NCI-H2171 treated with DMSO at 0.1 percent for 48 hours (cell line): ENCODE data around the gene CALML6.
"Not testable (repeated sequence)": the region's sequence is repeated elsewhere in the genome, so short reads cannot be mapped to it uniquely, and the experiment has no call there.

ENCODE experiments used
- DNase-seq: peaks from one replicate; lab custom pipeline; 2025; lab: John Stamatoyannopoulos, UW

Gene CALML6

GRCh38 chr1:1914971-1915692 lies at the start of gene CALML6:
CALML6 (plus strand) TSS chr1:1915260; CDS start chr1:1915281, 21 bp downstream.
- DNase-seq: no peak

GRCh38 chr1:1867164-1867563 lies 47.9 kb upstream of the CALML6 start:
- DNase-seq: no peak

- no peak for DNase-seq
These were observed 45.6 kb upstream of the CALML6 start for GRCh38 chr1:1869469-1869868.

- no peak for DNase-seq
These were observed 42.6 kb upstream of the CALML6 start for GRCh38 chr1:1872329-1872994.

GRCh38 chr1:1873186-1873585 lies 41.9 kb upstream of the CALML6 start:
- DNase-seq: no peak

- DNase-seq: no peak
These were observed 40.2 kb upstream of the CALML6 start for GRCh38 chr1:1874901-1875300.

- DNase-seq: no peak
These were observed 39.1 kb upstream of the CALML6 start for GRCh38 chr1:1875932-1876331.

GRCh38 chr1:1876335-1876930 lies 38.6 kb upstream of the CALML6 start:
- DNase-seq: no peak

- DNase-seq: no peak
These were observed 37.1 kb upstream of the CALML6 start for GRCh38 chr1:1877865-1878436.

- no peak for DNase-seq
These were observed 35.1 kb upstream of the CALML6 start for GRCh38 chr1:1879942-1880341.

GRCh38 chr1:1880617-1881312 lies 34.3 kb upstream of the CALML6 start:
- DNase-seq: no peak

- DNase-seq: peak; percentile 71
These were observed 33.3 kb upstream of the CALML6 start for GRCh38 chr1:1881727-1882126.

- DNase-seq: no peak
These were observed 31.8 kb upstream of the CALML6 start for GRCh38 chr1:1883092-1883873.

- DNase-seq: not testable (repeated sequence)
These were observed 31.2 kb upstream of the CALML6 start for GRCh38 chr1:1883890-1884289.

GRCh38 chr1:1889090-1889750 lies 25.8 kb upstream of the CALML6 start:
- DNase-seq: peak; percentile 30

- peak; percentile 43 for DNase-seq
These were observed 25.1 kb upstream of the CALML6 start for GRCh38 chr1:1889847-1890505.

- peak; percentile 77 for DNase-seq
These were observed 24.3 kb upstream of the CALML6 start, which contains the start of gene GNB1 for GRCh38 chr1:1890506-1891348. GNB1 (minus strand) TSS chr1:1891087; CDS start chr1:1825453, 65,634 bp downstream.

GRCh38 chr1:1891349-1892078 lies 23.5 kb upstream of the CALML6 start:
- DNase-seq: peak; percentile 66
